Esophagus squamous epithelium (tissue), 5 donors: ENCODE results near the gene LIN9. TPM values are rescaled to one million over a fixed set of nuclear protein-coding genes. Genes with fewer than 3 reads are reported as not detected.

Experiments
- DNase-seq: peaks from one replicate; lab custom pipeline; 2025; lab: John Stamatoyannopoulos, UW
- H3K27ac ChIP-seq, 4 donors: fragments of 200-600 bp; sonication (generic); one replicate each; pipeline ENCODE4 v1.5.1; 2016 to 2019; ENCODE audit warnings: mild to moderate bottlenecking in 1 of 4
- H3K27me3 ChIP-seq, 4 donors: fragments of 200-600 bp; sonication (generic); 1 replicate in 3 of 4; 2 replicates in 1 of 4; pipeline versions ENCODE4 v1.5.1 to v1.6.0; 2017 to 2021; ENCODE audit warnings: antibody characterized with exemption in 1 of 4
- H3K36me3 ChIP-seq, 3 donors: fragments of 200-600 bp; sonication (generic); one replicate each; pipeline ENCODE4 v1.5.1; 2016 to 2019
- H3K4me1 ChIP-seq, 3 donors: fragments of 200-600 bp; sonication (generic); one replicate each; pipeline ENCODE4 v1.5.1; 2017 to 2019
- H3K4me3 ChIP-seq, 4 donors: fragments of 200-600 bp; sonication (generic); 1 replicate in 3 of 4; 2 replicates in 1 of 4; pipeline ENCODE4 v1.5.1; 2016 to 2019; ENCODE audit warnings: mild to moderate bottlenecking in 2 of 4, moderate library complexity in 1 of 4
- H3K9me3 ChIP-seq, 3 donors: fragments of 200-600 bp; sonication (generic); one replicate each; pipeline ENCODE4 v1.5.1; 2016 to 2019
- CTCF ChIP-seq, 6 experiments: fragments of 450-650 bp in 4 of 6; fragments of 200-600 bp in 2 of 6; sonication (generic) in 2 of 6; IDR thresholded peaks; one replicate each; pipeline ENCODE4 v1.5.1; 2016 to 2019; ENCODE audit warnings: antibody characterized with exemption in 6 of 6, mild to moderate bottlenecking in 4 of 6, moderate library complexity in 4 of 6
- POLR2A ChIP-seq, 4 donors: fragments of 450-650 bp; IDR thresholded peaks; one replicate each; pipeline ENCODE4 v1.6.1; 2017; ENCODE audit warnings: antibody characterized with exemption in 4 of 4, mild to moderate bottlenecking in 4 of 4, moderate library complexity in 3 of 4
- WGBS, 2 donors: methylation state at CpG; one replicate each; pipeline ENCODE4 v1.1.5; 2018; 5-methylcytosine and 5-hydroxymethylcytosine counted together
- intact Hi-C: fragments of 100-400 bp; cut with DNase I; formaldehyde crosslinking; loops from one replicate; pipeline ENCODE4 v1.15.0; 2022
- total RNA-seq, 4 donors: library from RNA; depleted of rRNA; stranded (reverse); fragments of >200 nt; gene quantifications; one replicate each; pipeline ENCODE4 v1.1.0, GENCODE V29; 2016
- donor health status: DM: yes; HTN: yes; CAD: no.

Gene LIN9
- total RNA-seq, 4 donors from 2014 or later, result 2.2 to 7.2 (median 4.6) TPM

GRCh38 chr1:226233806-226234205 is 75.2 kb downstream of the LIN9 start:
- H3K27me3 ChIP-seq, result no peaks in the 10 kb centered on the region
- TF ChIP-seq POLR2A (IDR thresholded peaks at IDR 0.05) (no peak), CTCF (IDR thresholded peaks at IDR 0.05) (no peak)
- intact Hi-C loops, result no loop called here
- no peaks in the 10 kb centered on the region for H3K9me3 ChIP-seq
- 85 to 88% methylated on average over 3 of the region's 3 CpGs for WGBS, 2 donors
- no peak overlapping the region for H3K27ac ChIP-seq
- no peak for DNase-seq
- no peak overlapping the region for H3K4me3 ChIP-seq
- H3K36me3 ChIP-seq, result peaks cover 0 to 51% (median 0%) of the 10 kb centered on the region in 3 donors
- H3K4me1 ChIP-seq, result no peaks in the 10 kb centered on the region

GRCh38 chr1:226233293-226233692 is 75.7 kb downstream of the LIN9 start:
- DNase-seq, result no peak
- Histone ChIP-seq H3K27me3 (no peaks in the 10 kb centered on the region), H3K27ac (no peak overlapping the region), H3K9me3 (no peaks in the 10 kb centered on the region), H3K36me3 (peaks cover 0 to 46% (median 0%) of the 10 kb centered on the region in 3 donors), H3K4me3 (no peak overlapping the region), H3K4me1 (no peaks in the 10 kb centered on the region)
- WGBS, 2 donors, result 90 to 94% methylated on average over 6 of the region's 6 CpGs
- intact Hi-C loops, result no loop called here
- TF ChIP-seq POLR2A (IDR thresholded peaks at IDR 0.05), result no peak
- no peak for TF ChIP-seq CTCF (IDR thresholded peaks at IDR 0.05)

GRCh38 chr1:226226601-226227000 is 82.4 kb downstream of the LIN9 start:
- H3K36me3 ChIP-seq, result peaks cover 0 to 8% (median 0%) of the 10 kb centered on the region in 3 donors
- TF ChIP-seq CTCF (IDR thresholded peaks at IDR 0.05) (no peak), POLR2A (IDR thresholded peaks at IDR 0.05) (no peak)
- H3K27me3 ChIP-seq, result peaks cover 0 to 37% (median 7%) of the 10 kb centered on the region in 4 donors
- H3K4me3 ChIP-seq, result no peak overlapping the region
- H3K9me3 ChIP-seq, result no peaks in the 10 kb centered on the region
- DNase-seq, result no peak
- WGBS, 2 donors, result 72 to 90% methylated on average over 3 of the region's 3 CpGs
- no peak overlapping the region for H3K27ac ChIP-seq
- intact Hi-C loops, result no loop called here
- peaks cover 4 to 15% (median 9%) of the 10 kb centered on the region in 3 donors for H3K4me1 ChIP-seq

GRCh38 chr1:226223786-226224244 is 85.1 kb downstream of the LIN9 start:
- no peak for DNase-seq
- no peaks in the 10 kb centered on the region for H3K9me3 ChIP-seq
- peaks cover 4 to 15% (median 9%) of the 10 kb centered on the region in 3 donors for H3K4me1 ChIP-seq
- peaks cover 0 to 37% (median 7%) of the 10 kb centered on the region in 4 donors for H3K27me3 ChIP-seq
- WGBS, 2 donors, result 0% methylated on average over 2 to 5 of the region's 55 CpGs
- H3K4me3 ChIP-seq, result peak overlapping the region; percentile 36 to 68 (median 47)
- H3K36me3 ChIP-seq, result no peaks in the 10 kb centered on the region
- TF ChIP-seq CTCF (IDR thresholded peaks at IDR 0.05) (no peak), POLR2A (IDR thresholded peaks at IDR 0.05) (no peak)
- intact Hi-C loops, result no loop called here
- H3K27ac ChIP-seq, result peak overlapping the region in 1 of 4 donors; percentile 12

- WGBS, 2 donors, result 3% methylated on average over 5 of the region's 62 CpGs; no CpG with 5 or more reads in 1 of the 2 donors
- Histone ChIP-seq H3K36me3 (no peaks in the 10 kb centered on the region), H3K9me3 (no peaks in the 10 kb centered on the region), H3K4me1 (peaks cover 4 to 15% (median 9%) of the 10 kb centered on the region in 3 donors), H3K27ac (peak within 1 kb of the TSS in 1 of 4 donors; percentile 12), H3K27me3 (peaks cover 0 to 37% (median 7%) of the 10 kb centered on the region in 4 donors), H3K4me3 (peak within 1 kb of the TSS; percentile 36 to 68 (median 47))
- intact Hi-C loops, result no loop called here
- no peak for TF ChIP-seq CTCF (IDR thresholded peaks at IDR 0.05)
- no peak for TF ChIP-seq POLR2A (IDR thresholded peaks at IDR 0.05)
- DNase-seq, result no peak
Observed at GRCh38 chr1:226223157-226223785, 85.7 kb downstream of the LIN9 start, which contains the start of gene MIXL1. Gene MIXL1 (plus strand): TSS chr1:226223664. CDS start chr1:226223682, 18 bp downstream.
